Natural killer cell (primary cell): ENCODE data around the gene CHIT1. TPM values are rescaled to one million over a fixed set of nuclear protein-coding genes. Genes with fewer than 3 reads are reported as not detected.

Experiments
- ATAC-seq, 3 donors: fragments of 150-1000 bp in 2 of 3; fragments of 200-7000 bp in 1 of 3; cut with Tn5 transposase; 1 replicate in 1 of 3; 2 replicates in 2 of 3; pipeline ENCODE4 v1.10.0; 2021; ENCODE audit warnings: mild to moderate bottlenecking in 2 of 3, moderate library complexity in 2 of 3
- DNase-seq, 2 donors: peaks; one replicate each; pipeline versions ENCODE4 v3.0.0 to v3.0.0-alpha.2; 2013 to 2021; ENCODE audit warnings: mixed read lengths in 1 of 2
- H3K27ac ChIP-seq: one replicate; pipeline ENCODE4 v1.5.1; 2013; ENCODE audit warnings: mild to moderate bottlenecking, low read length
- H3K27me3 ChIP-seq: one replicate; pipeline ENCODE4 v1.6.1; 2013; ENCODE audit warnings: low read length; ENCODE audit not compliant: control insufficient read depth, insufficient read depth
- H3K36me3 ChIP-seq: one replicate; pipeline ENCODE4 v1.6.1; 2013; ENCODE audit warnings: low read length; ENCODE audit not compliant: control insufficient read depth, insufficient read depth
- H3K4me1 ChIP-seq: one replicate; pipeline ENCODE4 v1.6.1; 2013; ENCODE audit warnings: low read length; ENCODE audit not compliant: control insufficient read depth, insufficient read depth
- H3K4me3 ChIP-seq: one replicate; pipeline ENCODE4 v1.5.1; 2013; ENCODE audit warnings: low read length
- H3K9me3 ChIP-seq: one replicate; pipeline ENCODE4 v1.6.1; 2013; ENCODE audit warnings: low read length; ENCODE audit not compliant: control insufficient read depth, insufficient read depth
- H3K27ac Mint-ChIP-seq, 2 donors: one replicate each; pipeline ENCODE4 v1.8.0; 2022; ENCODE audit warnings: mild to moderate bottlenecking in 2 of 2, mixed read lengths in 2 of 2, moderate library complexity in 1 of 2
- H3K27me3 Mint-ChIP-seq, 2 donors: one replicate each; pipeline ENCODE4 v1.8.0; 2022; ENCODE audit warnings: low read depth in 2 of 2, mixed read lengths in 2 of 2
- H3K36me3 Mint-ChIP-seq: one replicate; pipeline ENCODE4 v1.8.0; 2022; ENCODE audit warnings: mixed read lengths
- H3K4me1 Mint-ChIP-seq, 2 donors: one replicate each; pipeline ENCODE4 v1.8.0; 2022; ENCODE audit warnings: mixed read lengths in 2 of 2
- H3K4me3 Mint-ChIP-seq: one replicate; pipeline ENCODE4 v1.8.0; 2022; ENCODE audit warnings: mild to moderate bottlenecking, moderate library complexity, mixed read lengths
- H3K9me3 Mint-ChIP-seq, 2 donors: one replicate each; pipeline ENCODE4 v1.8.0; 2022; ENCODE audit warnings: mixed read lengths in 2 of 2
- WGBS: methylation state at CpG from one replicate; pipeline ENCODE4 v1.1.7; 2013; ENCODE audit warnings: missing lambda C conversion rate; ENCODE audit not compliant: insufficient coverage; 5-methylcytosine and 5-hydroxymethylcytosine counted together
- intact Hi-C: fragments of 100-400 bp; cut with micrococcal nuclease; formaldehyde crosslinking; loops from one replicate; pipeline ENCODE4 v1.14.2; 2022
- total RNA-seq, 4 donors: library from RNA; stranded (reverse); fragments of 120-200 nt in 1 of 4; gene quantifications; one replicate each; pipeline versions ENCODE4 v1.2.3 to v1.2.4, GENCODE V29; 2013 to 2022
- TF ChIP-seq, protein P1 (sequence below): fragments of 200-600 bp; IDR thresholded peaks from one replicate; pipeline ENCODE4 v1.8.0; 2022; ENCODE audit warnings: antibody characterized with exemption

The CHIT1 gene
- total RNA-seq, 3 donors from 2014 or later (not counting 1 experiment from before 2014, with no cell fraction given): 0.07 to 2.2 TPM; not detected in 1

DNA sequence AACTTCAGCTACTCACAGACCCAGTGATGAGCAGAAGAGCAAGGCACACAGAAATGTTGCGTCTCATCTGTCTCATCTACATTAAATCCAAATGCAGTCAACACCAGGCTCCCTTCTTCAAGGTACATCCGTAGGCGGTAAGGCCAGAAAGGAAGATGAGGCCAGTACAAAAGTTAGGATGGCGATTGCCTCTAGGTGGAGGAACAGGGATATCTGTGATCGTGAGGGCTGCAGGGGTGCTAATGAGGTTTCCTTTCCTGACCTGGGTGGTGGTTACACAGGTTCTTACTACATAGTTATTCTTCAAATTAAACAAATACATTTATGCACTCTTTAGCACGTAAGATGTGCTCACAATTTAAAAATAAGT lies 52.5 kb downstream of the CHIT1 start:
- H3K27ac ChIP-seq: no peak overlapping the region
- Mint-ChIP-seq H3K4me3 (no peak overlapping the region), H3K9me3 (no peaks in the 10 kb centered on the region), H3K4me1 (no peaks in the 10 kb centered on the region), H3K27ac (no peak overlapping the region), H3K27me3 (no peaks in the 10 kb centered on the region), H3K36me3 (no peaks in the 10 kb centered on the region)
- H3K36me3 ChIP-seq: no peaks in the 10 kb centered on the region
- no peaks in the 10 kb centered on the region for H3K9me3 ChIP-seq
- TF ChIP-seq, protein P1, sequence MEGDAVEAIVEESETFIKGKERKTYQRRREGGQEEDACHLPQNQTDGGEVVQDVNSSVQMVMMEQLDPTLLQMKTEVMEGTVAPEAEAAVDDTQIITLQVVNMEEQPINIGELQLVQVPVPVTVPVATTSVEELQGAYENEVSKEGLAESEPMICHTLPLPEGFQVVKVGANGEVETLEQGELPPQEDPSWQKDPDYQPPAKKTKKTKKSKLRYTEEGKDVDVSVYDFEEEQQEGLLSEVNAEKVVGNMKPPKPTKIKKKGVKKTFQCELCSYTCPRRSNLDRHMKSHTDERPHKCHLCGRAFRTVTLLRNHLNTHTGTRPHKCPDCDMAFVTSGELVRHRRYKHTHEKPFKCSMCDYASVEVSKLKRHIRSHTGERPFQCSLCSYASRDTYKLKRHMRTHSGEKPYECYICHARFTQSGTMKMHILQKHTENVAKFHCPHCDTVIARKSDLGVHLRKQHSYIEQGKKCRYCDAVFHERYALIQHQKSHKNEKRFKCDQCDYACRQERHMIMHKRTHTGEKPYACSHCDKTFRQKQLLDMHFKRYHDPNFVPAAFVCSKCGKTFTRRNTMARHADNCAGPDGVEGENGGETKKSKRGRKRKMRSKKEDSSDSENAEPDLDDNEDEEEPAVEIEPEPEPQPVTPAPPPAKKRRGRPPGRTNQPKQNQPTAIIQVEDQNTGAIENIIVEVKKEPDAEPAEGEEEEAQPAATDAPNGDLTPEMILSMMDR: no peak
- WGBS: 93% methylated on average over 6 of the region's 6 CpGs
- H3K4me1 ChIP-seq: peaks cover 6% of the 10 kb centered on the region
- no peak for ATAC-seq
- intact Hi-C loops: no loop called here
- H3K4me3 ChIP-seq: no peak overlapping the region
- H3K27me3 ChIP-seq: no peaks in the 10 kb centered on the region
- no peak for DNase-seq

DNA sequence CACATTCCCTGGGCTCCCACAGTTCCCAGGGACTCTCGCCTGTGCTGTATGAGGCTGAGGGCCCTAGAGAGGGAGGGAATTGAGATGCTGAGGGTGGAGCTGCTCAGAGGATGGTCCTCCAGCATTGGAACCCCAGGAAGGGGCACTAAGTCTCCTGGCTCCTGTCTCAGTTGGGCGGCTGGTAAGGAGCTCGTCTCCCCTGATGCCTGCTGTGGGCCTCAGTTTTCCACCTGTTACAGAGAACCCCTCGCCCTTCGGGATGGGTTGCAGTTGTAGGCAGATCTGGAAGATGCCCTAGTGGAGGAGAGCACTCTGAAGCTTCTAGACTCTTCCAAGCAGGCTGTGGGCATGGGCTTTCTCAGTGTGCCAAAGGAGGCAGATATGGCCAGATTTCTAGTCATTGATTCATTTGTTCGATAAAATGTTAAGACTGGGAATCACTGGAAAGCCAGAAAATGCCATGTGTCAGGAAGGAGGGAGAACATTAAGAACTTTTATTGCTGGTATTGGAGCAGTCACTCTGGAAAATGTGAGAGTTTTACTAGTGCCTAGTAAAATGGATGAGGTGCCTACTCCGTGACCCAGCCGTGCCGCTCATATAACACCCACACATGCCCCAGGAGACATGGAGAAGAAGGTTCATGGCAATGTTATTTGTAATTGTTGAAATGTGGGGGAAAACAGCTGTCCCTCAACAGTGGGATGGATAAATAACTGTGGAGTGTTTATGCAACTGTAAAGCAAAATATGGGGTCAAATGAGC lies 53.0 kb downstream of the CHIT1 start:
- H3K4me3 Mint-ChIP-seq: no peak overlapping the region
- TF ChIP-seq, protein P1: no peak
- Histone ChIP-seq H3K9me3 (no peaks in the 10 kb centered on the region), H3K27ac (no peak overlapping the region), H3K4me1 (peaks cover 6% of the 10 kb centered on the region), H3K4me3 (no peak overlapping the region), H3K36me3 (no peaks in the 10 kb centered on the region), H3K27me3 (no peaks in the 10 kb centered on the region)
- DNase-seq: no peak
- no peaks in the 10 kb centered on the region for H3K9me3 Mint-ChIP-seq
- ATAC-seq: no peak
- H3K27me3 Mint-ChIP-seq: no peaks in the 10 kb centered on the region
- WGBS: 89% methylated on average over 9 of the region's 9 CpGs
- intact Hi-C loops: no loop called here
- H3K4me1 Mint-ChIP-seq: no peaks in the 10 kb centered on the region
- no peak overlapping the region for H3K27ac Mint-ChIP-seq
- H3K36me3 Mint-ChIP-seq: no peaks in the 10 kb centered on the region

DNA sequence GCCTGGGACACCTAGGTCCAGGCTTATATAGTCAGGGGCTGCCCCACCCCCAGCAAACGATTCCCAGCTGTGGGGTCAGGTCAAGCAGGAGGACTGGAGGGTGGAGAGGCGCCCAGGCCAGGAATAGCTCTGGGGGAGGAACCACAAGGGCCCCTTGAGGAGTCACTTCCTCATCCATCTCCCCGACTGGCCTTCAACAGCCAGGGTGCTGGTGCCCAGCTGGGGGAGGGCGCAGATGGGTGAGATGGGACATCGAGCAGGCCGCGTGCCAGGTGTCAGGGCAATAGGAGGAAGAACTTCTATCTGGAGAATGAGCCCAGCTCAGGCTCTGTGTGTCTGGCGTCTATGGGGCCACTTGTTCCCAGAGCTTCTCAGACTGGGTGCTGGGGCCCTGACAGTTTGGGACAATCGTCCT lies 53.6 kb downstream of the CHIT1 start:
- no peaks in the 10 kb centered on the region for H3K9me3 Mint-ChIP-seq
- Histone ChIP-seq H3K27me3 (no peaks in the 10 kb centered on the region), H3K27ac (no peak overlapping the region), H3K9me3 (no peaks in the 10 kb centered on the region), H3K4me3 (no peak overlapping the region), H3K36me3 (no peaks in the 10 kb centered on the region), H3K4me1 (peaks cover 6% of the 10 kb centered on the region)
- H3K27me3 Mint-ChIP-seq: no peaks in the 10 kb centered on the region
- H3K27ac Mint-ChIP-seq: no peak overlapping the region
- TF ChIP-seq, protein P1: no peak
- intact Hi-C loops: no loop called here
- no peaks in the 10 kb centered on the region for H3K36me3 Mint-ChIP-seq
- ATAC-seq (no peak), DNase-seq (no peak)
- 31% methylated on average over 8 of the region's 9 CpGs for WGBS
- no peak overlapping the region for H3K4me3 Mint-ChIP-seq
- no peaks in the 10 kb centered on the region for H3K4me1 Mint-ChIP-seq
